ENCODE measurements around the gene RNF144B.

RNF144B gene

DNA sequence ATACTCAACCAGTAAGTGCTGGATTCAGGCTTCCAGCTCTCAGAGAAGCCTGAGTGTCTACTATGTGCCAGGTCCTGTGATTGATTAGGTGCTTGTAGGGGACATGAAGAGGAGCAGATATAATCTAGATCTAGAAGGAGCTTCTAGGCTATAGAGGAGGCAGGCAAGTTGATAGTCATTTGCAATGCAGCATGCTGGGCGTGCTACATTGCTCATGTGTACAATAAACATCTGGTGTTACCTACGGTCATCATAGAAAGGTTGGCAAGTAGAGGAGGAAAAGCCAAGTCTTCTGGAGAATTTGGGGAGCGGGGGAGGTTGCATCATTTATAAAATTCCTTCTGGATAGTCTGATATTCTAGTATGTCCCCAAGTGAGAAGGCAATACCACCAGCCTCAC is 33.2 kb downstream of the RNF144B start:
- no peak overlapping the region for H4K91ac ChIP-seq (ENCODE audit: low read depth, low read length, poor library complexity)
- no peak overlapping the region for H2BK5ac ChIP-seq (ENCODE audit: low read length)
- no peak overlapping the region for H3K4me3 ChIP-seq (ENCODE audit: low read length in 2 of 2)
- no peaks in the 10 kb centered on the region for H3K79me1 ChIP-seq (ENCODE audit: low read depth, low read length)
- H3K14ac ChIP-seq (ENCODE audit: low read length): no peak overlapping the region
- no peak overlapping the region for H2AFZ ChIP-seq (ENCODE audit: low read length)
- H2BK15ac ChIP-seq (ENCODE audit: low read length): no peak overlapping the region
- H3K9me3 ChIP-seq (replicated peaks in 1 of 2; ENCODE audit: control insufficient read depth in 2 of 2, insufficient read depth in 1 of 2, low read depth in 1 of 2, low read length in 2 of 2): no peaks in the 10 kb centered on the region
- H3K4me1 ChIP-seq (ENCODE audit: control insufficient read depth in 2 of 2, insufficient read depth in 1 of 2, low read depth in 1 of 2, low read length in 2 of 2): peaks cover 1 to 2% of the 10 kb centered on the region in 2 donors
- H3K27me3 ChIP-seq (ENCODE audit: control insufficient read depth in 3 of 3, insufficient read depth in 3 of 3, low read depth in 1 of 3, low read length in 3 of 3): no peaks in the 10 kb centered on the region
- H3K27ac ChIP-seq (replicated peaks; ENCODE audit: low read length): no peak overlapping the region
- WGBS, 2 donors (ENCODE audit: extremely low coverage in 2 of 2, insufficient read length in 2 of 2, insufficient replicate concordance in 1 of 2): no CpG with 5 or more reads among the region's 3 CpGs
- H2AK5ac ChIP-seq (ENCODE audit: low read depth, low read length): no peak overlapping the region
- no peak overlapping the region for H2BK12ac ChIP-seq (ENCODE audit: low read length)
- no peak overlapping the region for H4K8ac ChIP-seq (ENCODE audit: low read depth, low read length)
- H3K4me2 ChIP-seq (ENCODE audit: insufficient read depth, low read length, poor library complexity, severe bottlenecking): no peak overlapping the region
- no peak overlapping the region for H2BK120ac ChIP-seq (ENCODE audit: low read depth, low read length)
- H3K9ac ChIP-seq (ENCODE audit: low read depth, low read length, poor library complexity): no peak overlapping the region
- no peaks in the 10 kb centered on the region for H3K36me3 ChIP-seq (replicated peaks in 1 of 2; ENCODE audit: control insufficient read depth in 2 of 2, insufficient read depth in 2 of 2, low read length in 2 of 2)
- DNase-seq (ENCODE audit: low spot score): no peak
- no peak overlapping the region for H3K4ac ChIP-seq (ENCODE audit: low read length)
- no peak overlapping the region for H3K18ac ChIP-seq (ENCODE audit: low read length)
- no peak overlapping the region for H3K23ac ChIP-seq (ENCODE audit: low read depth, low read length, poor library complexity)

DNA sequence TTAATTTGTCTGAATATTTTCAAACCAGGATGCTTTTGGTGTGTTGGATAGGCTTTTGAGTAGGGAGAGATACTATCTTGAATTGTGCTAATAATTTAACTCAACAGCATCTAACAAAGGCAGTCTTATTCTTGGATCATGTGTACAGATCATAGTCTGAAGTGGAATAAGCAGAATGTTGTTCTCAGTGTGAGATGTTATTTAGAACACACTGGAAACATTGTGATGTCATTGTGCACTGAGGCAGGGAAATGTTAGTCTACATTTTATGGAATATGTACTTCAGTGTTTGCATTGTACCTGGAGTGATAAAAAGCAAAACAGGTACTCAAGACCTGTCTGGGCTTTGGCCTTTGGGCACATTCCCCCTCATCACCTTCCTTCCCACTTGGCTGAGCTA is 35.0 kb downstream of the RNF144B start:
- H2BK5ac ChIP-seq (ENCODE audit: low read length): no peak overlapping the region
- H3K14ac ChIP-seq (ENCODE audit: low read length): no peak overlapping the region
- H3K4ac ChIP-seq (ENCODE audit: low read length): no peak overlapping the region
- no peak overlapping the region for H2AK5ac ChIP-seq (ENCODE audit: low read depth, low read length)
- no peak overlapping the region for H2BK120ac ChIP-seq (ENCODE audit: low read depth, low read length)
- no peak overlapping the region for H3K4me3 ChIP-seq (ENCODE audit: low read length in 2 of 2)
- no peaks in the 10 kb centered on the region for H3K9me3 ChIP-seq (replicated peaks in 1 of 2; ENCODE audit: control insufficient read depth in 2 of 2, insufficient read depth in 1 of 2, low read depth in 1 of 2, low read length in 2 of 2)
- no peak overlapping the region for H3K4me2 ChIP-seq (ENCODE audit: insufficient read depth, low read length, poor library complexity, severe bottlenecking)
- no peaks in the 10 kb centered on the region for H3K36me3 ChIP-seq (replicated peaks in 1 of 2; ENCODE audit: control insufficient read depth in 2 of 2, insufficient read depth in 2 of 2, low read length in 2 of 2)
- H3K27ac ChIP-seq (replicated peaks; ENCODE audit: low read length): no peak overlapping the region
- no peak overlapping the region for H2BK12ac ChIP-seq (ENCODE audit: low read length)
- no peaks in the 10 kb centered on the region for H3K27me3 ChIP-seq (ENCODE audit: control insufficient read depth in 3 of 3, insufficient read depth in 3 of 3, low read depth in 1 of 3, low read length in 3 of 3)
- H4K8ac ChIP-seq (ENCODE audit: low read depth, low read length): no peak overlapping the region
- H3K79me1 ChIP-seq (ENCODE audit: low read depth, low read length): no peaks in the 10 kb centered on the region
- no peak overlapping the region for H3K18ac ChIP-seq (ENCODE audit: low read length)
- H2AFZ ChIP-seq (ENCODE audit: low read length): no peak overlapping the region
- H3K23ac ChIP-seq (ENCODE audit: low read depth, low read length, poor library complexity): no peak overlapping the region
- H4K91ac ChIP-seq (ENCODE audit: low read depth, low read length, poor library complexity): no peak overlapping the region
- H3K9ac ChIP-seq (ENCODE audit: low read depth, low read length, poor library complexity): no peak overlapping the region
- peaks cover 2 to 4% of the 10 kb centered on the region in 2 donors for H3K4me1 ChIP-seq (ENCODE audit: control insufficient read depth in 2 of 2, insufficient read depth in 1 of 2, low read depth in 1 of 2, low read length in 2 of 2)
- no peak overlapping the region for H2BK15ac ChIP-seq (ENCODE audit: low read length)
- no peak for DNase-seq (ENCODE audit: low spot score)

DNA sequence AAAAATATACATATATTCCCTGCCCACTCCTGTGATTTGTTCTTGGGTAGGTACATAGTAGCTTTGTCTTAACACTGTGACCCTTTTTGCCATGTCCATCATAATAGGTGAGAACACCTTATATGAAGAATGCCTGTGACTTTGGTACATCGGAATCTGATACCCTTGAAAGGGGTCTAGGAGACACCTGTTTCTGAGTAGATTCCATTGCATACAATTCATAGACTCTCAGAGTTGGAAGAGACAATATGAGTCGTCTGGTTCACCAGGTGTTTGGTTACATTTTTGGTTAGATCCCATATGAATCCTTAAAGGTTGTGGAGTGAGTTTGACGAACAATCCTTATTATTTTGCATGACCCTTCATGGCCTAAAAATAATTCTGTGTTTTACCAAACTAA is 36.3 kb downstream of the RNF144B start:
- Histone ChIP-seq H3K4ac (ENCODE audit: low read length) (no peak overlapping the region), H3K27ac (replicated peaks; ENCODE audit: low read length) (no peak overlapping the region), H2AK5ac (ENCODE audit: low read depth, low read length) (no peak overlapping the region), H2BK5ac (ENCODE audit: low read length) (no peak overlapping the region), H3K9ac (ENCODE audit: low read depth, low read length, poor library complexity) (no peak overlapping the region), H4K8ac (ENCODE audit: low read depth, low read length) (no peak overlapping the region), H3K36me3 (replicated peaks in 1 of 2; ENCODE audit: control insufficient read depth in 2 of 2, insufficient read depth in 2 of 2, low read length in 2 of 2) (no peaks in the 10 kb centered on the region), H3K23ac (ENCODE audit: low read depth, low read length, poor library complexity) (no peak overlapping the region), H4K91ac (ENCODE audit: low read depth, low read length, poor library complexity) (no peak overlapping the region), H3K14ac (ENCODE audit: low read length) (no peak overlapping the region), H3K4me3 (ENCODE audit: low read length in 2 of 2) (no peak overlapping the region), H3K18ac (ENCODE audit: low read length) (no peak overlapping the region), H2BK120ac (ENCODE audit: low read depth, low read length) (no peak overlapping the region), H2BK15ac (ENCODE audit: low read length) (no peak overlapping the region), H2BK12ac (ENCODE audit: low read length) (no peak overlapping the region), H3K27me3 (ENCODE audit: control insufficient read depth in 3 of 3, insufficient read depth in 3 of 3, low read depth in 1 of 3, low read length in 3 of 3) (no peaks in the 10 kb centered on the region), H3K79me1 (ENCODE audit: low read depth, low read length) (no peaks in the 10 kb centered on the region), H2AFZ (ENCODE audit: low read length) (no peak overlapping the region), H3K9me3 (replicated peaks in 1 of 2; ENCODE audit: control insufficient read depth in 2 of 2, insufficient read depth in 1 of 2, low read depth in 1 of 2, low read length in 2 of 2) (no peaks in the 10 kb centered on the region), H3K4me2 (ENCODE audit: insufficient read depth, low read length, poor library complexity, severe bottlenecking) (no peak overlapping the region), H3K4me1 (ENCODE audit: control insufficient read depth in 2 of 2, insufficient read depth in 1 of 2, low read depth in 1 of 2, low read length in 2 of 2) (peaks cover 2 to 4% of the 10 kb centered on the region in 2 donors)
- DNase-seq (ENCODE audit: low spot score): no peak
- WGBS, 2 donors (ENCODE audit: extremely low coverage in 2 of 2, insufficient read length in 2 of 2, insufficient replicate concordance in 1 of 2): no CpG with 5 or more reads among the region's 3 CpGs

DNA sequence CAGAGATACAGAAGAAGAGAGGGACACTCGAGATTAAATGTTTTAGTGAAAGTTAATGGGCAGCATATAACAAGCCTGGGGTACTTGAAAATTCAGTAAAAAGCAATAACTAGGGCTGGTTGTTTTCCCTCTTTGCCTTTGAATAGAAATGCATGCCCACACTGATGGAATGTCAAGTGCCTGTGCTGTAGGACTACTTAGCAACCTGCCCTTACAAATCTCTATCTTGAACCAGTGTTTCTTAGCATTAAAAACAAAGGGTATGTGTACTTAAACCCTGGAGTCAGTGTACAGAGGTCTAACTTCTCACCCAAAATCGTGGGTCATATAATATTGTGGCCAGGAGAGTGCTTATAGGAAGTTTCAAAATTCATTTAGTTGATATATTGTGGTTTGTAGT is 37.1 kb downstream of the RNF144B start:
- H3K4me1 ChIP-seq (ENCODE audit: control insufficient read depth in 2 of 2, insufficient read depth in 1 of 2, low read depth in 1 of 2, low read length in 2 of 2): peaks cover 2 to 4% of the 10 kb centered on the region in 2 donors
- no peak overlapping the region for H3K18ac ChIP-seq (ENCODE audit: low read length)
- no peak overlapping the region for H2BK12ac ChIP-seq (ENCODE audit: low read length)
- H2BK15ac ChIP-seq (ENCODE audit: low read length): no peak overlapping the region
- H3K27me3 ChIP-seq (ENCODE audit: control insufficient read depth in 3 of 3, insufficient read depth in 3 of 3, low read depth in 1 of 3, low read length in 3 of 3): no peaks in the 10 kb centered on the region
- no peaks in the 10 kb centered on the region for H3K36me3 ChIP-seq (replicated peaks in 1 of 2; ENCODE audit: control insufficient read depth in 2 of 2, insufficient read depth in 2 of 2, low read length in 2 of 2)
- no peak overlapping the region for H3K9ac ChIP-seq (ENCODE audit: low read depth, low read length, poor library complexity)
- DNase-seq (ENCODE audit: low spot score): no peak
- H3K9me3 ChIP-seq (replicated peaks in 1 of 2; ENCODE audit: control insufficient read depth in 2 of 2, insufficient read depth in 1 of 2, low read depth in 1 of 2, low read length in 2 of 2): no peaks in the 10 kb centered on the region
- no peak overlapping the region for H4K8ac ChIP-seq (ENCODE audit: low read depth, low read length)
- no peak overlapping the region for H3K23ac ChIP-seq (ENCODE audit: low read depth, low read length, poor library complexity)
- H2BK5ac ChIP-seq (ENCODE audit: low read length): no peak overlapping the region
- H2AFZ ChIP-seq (ENCODE audit: low read length): no peak overlapping the region
- H4K91ac ChIP-seq (ENCODE audit: low read depth, low read length, poor library complexity): no peak overlapping the region
- no peak overlapping the region for H3K4me3 ChIP-seq (ENCODE audit: low read length in 2 of 2)
- H2AK5ac ChIP-seq (ENCODE audit: low read depth, low read length): no peak overlapping the region
- H3K4me2 ChIP-seq (ENCODE audit: insufficient read depth, low read length, poor library complexity, severe bottlenecking): no peak overlapping the region
- no peak overlapping the region for H3K14ac ChIP-seq (ENCODE audit: low read length)
- H3K27ac ChIP-seq (replicated peaks; ENCODE audit: low read length): no peak overlapping the region
- no peaks in the 10 kb centered on the region for H3K79me1 ChIP-seq (ENCODE audit: low read depth, low read length)
- H3K4ac ChIP-seq (ENCODE audit: low read length): no peak overlapping the region
- WGBS, 2 donors (ENCODE audit: extremely low coverage in 2 of 2, insufficient read length in 2 of 2, insufficient replicate concordance in 1 of 2): no CpG with 5 or more reads among the region's 2 CpGs
- H2BK120ac ChIP-seq (ENCODE audit: low read depth, low read length): no peak overlapping the region

All from neuronal stem cell (in vitro differentiated cells).